ENCODE results near the gene STAP2. TPM values are rescaled to one million over a fixed set of nuclear protein-coding genes. Genes with fewer than 3 reads are reported as not detected.

STAP2 gene
- total and polyA plus RNA-seq, 9 of the 15 experiments (the other 6 are each of a cell fraction or from before 2014, with no cell fraction given), result 1.2 to 9.8 (median 4.5) TPM

DNA sequence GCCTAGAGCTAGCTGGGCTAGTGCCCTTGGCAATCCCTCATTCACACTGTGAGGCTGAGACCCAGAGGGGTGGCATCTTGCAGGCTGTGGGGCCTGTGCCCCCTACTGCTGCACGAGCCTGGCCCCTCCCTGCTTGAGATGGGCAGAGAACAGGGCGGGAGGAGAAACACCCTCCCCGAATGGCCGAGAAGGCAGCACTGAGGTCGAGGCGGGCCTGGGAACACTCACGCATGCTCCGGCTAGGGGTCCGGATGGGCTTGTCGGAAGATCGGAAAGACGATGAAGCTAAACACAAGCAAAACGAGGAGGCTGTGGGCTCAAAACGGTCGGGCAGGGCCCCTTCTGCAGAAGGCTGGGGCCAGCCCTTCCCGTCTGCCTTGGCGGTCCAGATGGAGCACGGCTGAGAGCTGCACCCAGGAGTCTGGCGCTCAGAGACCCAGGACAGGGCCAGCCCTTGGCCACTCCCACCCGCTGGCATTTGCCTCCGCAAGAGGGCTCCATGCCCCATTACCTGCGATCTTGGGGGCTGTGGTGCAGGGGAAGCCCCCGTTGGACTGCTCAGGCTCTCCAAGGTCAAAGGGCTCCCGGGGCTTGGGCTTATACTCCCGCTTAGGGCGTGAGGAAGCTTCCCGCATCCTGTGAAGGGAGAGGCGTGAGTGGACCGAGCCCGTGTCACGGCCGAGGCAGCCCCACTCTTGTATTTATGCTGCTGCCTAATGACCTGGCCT, 23.6 kb upstream of the STAP2 start:
- Histone ChIP-seq H3K9me1 (ENCODE audit: control insufficient read depth, insufficient read depth, low read length) (no peaks in the 10 kb centered on the region), H3K9me3 (replicated peaks; ENCODE audit: control insufficient read depth, insufficient read depth, low read depth, low read length) (no peaks in the 10 kb centered on the region), H3K27ac (ENCODE audit: extremely low read depth, low read depth, low read length) (no peak overlapping the region), H4K20me1 (replicated peaks; ENCODE audit: control insufficient read depth, insufficient read depth, low read length) (0 out of 2 replicates have a peak, but pooled peaks cover 4% of the 10 kb centered on the region), H3K4me1 (replicated peaks in 1 of 2; ENCODE audit: control insufficient read depth in 2 of 2, insufficient read depth in 2 of 2, low read length in 2 of 2) (peaks cover 0 to 83% of the 10 kb centered on the region in 2 experiments; a peak in 2 of 5 replicates), H2AFZ (ENCODE audit: low read depth, low read length) (no peak overlapping the region), H3K36me3 (ENCODE audit: control insufficient read depth, insufficient read depth, low read length) (peaks cover 93% of the 10 kb centered on the region; the same call in 2 of the 3 replicates), H3K4me3 (no peak overlapping the region), H3K27me3 (ENCODE audit: control insufficient read depth in 2 of 2, insufficient read depth in 2 of 2, low read length in 2 of 2) (no peaks in the 10 kb centered on the region), H3K9ac (ENCODE audit: insufficient read depth in 1 of 2, low read depth in 2 of 2, low read length in 2 of 2) (peak overlapping the region in 1 of 2 experiments; percentile 52; a peak in 1 of 4 replicates), H3K4me2 (ENCODE audit: insufficient read depth, low read length) (no peak overlapping the region), H3K79me2 (ENCODE audit: control insufficient read depth, insufficient read depth, low read length) (peaks cover 5% of the 10 kb centered on the region; the same call in 1 of the 3 replicates)
- ATAC-seq (no peak), FAIRE-seq (no peak), DNase-seq (ENCODE audit: extremely low read depth in 1 of 4, low spot score in 3 of 4) (no peak)
- intact Hi-C loops (cut with micrococcal nuclease), result no loop called here
- POLR2A ChIA-PET, result interaction anchor here (0.5 to 4.8 kb wide), 6 partner anchors 10 to 154 kb away, joined by 3 to 29 read pairs (median 4); partner anchors contain the start of gene MPND
- CTCF ChIA-PET (ENCODE audit: low intra/inter-chr PET ratio), result no interaction called here
- no TSS peak for BruUV-seq (replicated peaks)
- WGBS (ENCODE audit: insufficient coverage, low coverage, missing lambda C conversion rate), result 89% methylated on average over 16 of the region's 32 CpGs
- in situ Hi-C loops (cut with MboI), result no loop called here
- TF ChIP-seq PURB (CRISPR knock-in tag; IDR thresholded peaks at IDR 0.05; ENCODE audit: low read depth) (no peak), RBM22 (IDR thresholded peaks at IDR 0.05; ENCODE audit: low read depth, low read length, poor library complexity, severe bottlenecking) (peak; percentile 63), MYNN (IDR thresholded peaks at IDR 0.05) (0 out of 2 replicates have a peak, but pooled peaks have one; percentile 15), MYNN (CRISPR knock-in tag; IDR thresholded peaks at IDR 0.05) (no peak), DACH1 (IDR thresholded peaks at IDR 0.05; ENCODE audit: partially characterized antibody) (no peak), POLR2A (conservative IDR thresholded peaks at IDR 0.05) (0 out of 2 replicates have a peak, but pooled peaks have one; percentile 17), KAT8 (IDR thresholded peaks at IDR 0.05; ENCODE audit: low read depth) (no peak), NR2F6 (CRISPR knock-in tag; IDR thresholded peaks at IDR 0.05) (no peak), XRCC5 (IDR thresholded peaks at IDR 0.05; ENCODE audit: low read depth, low read length) (no peak), SUPT5H (IDR thresholded peaks at IDR 0.05) (peak; percentile 32; the same call in 1 of the 2 replicates), POLR3A (IDR thresholded peaks at IDR 0.05; ENCODE audit: borderline replicate concordance, extremely low read depth, insufficient read depth, insufficient read length) (no peak)
- TF ChIP-seq, protein P1, sequence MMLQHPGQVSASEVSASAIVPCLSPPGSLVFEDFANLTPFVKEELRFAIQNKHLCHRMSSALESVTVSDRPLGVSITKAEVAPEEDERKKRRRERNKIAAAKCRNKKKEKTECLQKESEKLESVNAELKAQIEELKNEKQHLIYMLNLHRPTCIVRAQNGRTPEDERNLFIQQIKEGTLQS (IDR thresholded peaks at IDR 0.05), result no peak
- TF ChIP-seq, protein P1 (CRISPR knock-in tag; conservative IDR thresholded peaks at IDR 0.05), result no peak
- TF ChIP-seq, protein P2, sequence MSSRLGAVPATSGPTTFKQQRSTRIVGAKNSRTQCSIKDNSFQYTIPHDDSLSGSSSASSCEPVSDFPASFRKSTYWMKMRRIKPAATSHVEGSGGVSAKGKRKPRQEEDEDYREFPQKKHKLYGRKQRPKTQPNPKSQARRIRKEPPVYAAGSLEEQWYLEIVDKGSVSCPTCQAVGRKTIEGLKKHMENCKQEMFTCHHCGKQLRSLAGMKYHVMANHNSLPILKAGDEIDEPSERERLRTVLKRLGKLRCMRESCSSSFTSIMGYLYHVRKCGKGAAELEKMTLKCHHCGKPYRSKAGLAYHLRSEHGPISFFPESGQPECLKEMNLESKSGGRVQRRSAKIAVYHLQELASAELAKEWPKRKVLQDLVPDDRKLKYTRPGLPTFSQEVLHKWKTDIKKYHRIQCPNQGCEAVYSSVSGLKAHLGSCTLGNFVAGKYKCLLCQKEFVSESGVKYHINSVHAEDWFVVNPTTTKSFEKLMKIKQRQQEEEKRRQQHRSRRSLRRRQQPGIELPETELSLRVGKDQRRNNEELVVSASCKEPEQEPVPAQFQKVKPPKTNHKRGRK (tag; IDR thresholded peaks at IDR 0.05), result no peak
- TF ChIP-seq, protein P3, sequence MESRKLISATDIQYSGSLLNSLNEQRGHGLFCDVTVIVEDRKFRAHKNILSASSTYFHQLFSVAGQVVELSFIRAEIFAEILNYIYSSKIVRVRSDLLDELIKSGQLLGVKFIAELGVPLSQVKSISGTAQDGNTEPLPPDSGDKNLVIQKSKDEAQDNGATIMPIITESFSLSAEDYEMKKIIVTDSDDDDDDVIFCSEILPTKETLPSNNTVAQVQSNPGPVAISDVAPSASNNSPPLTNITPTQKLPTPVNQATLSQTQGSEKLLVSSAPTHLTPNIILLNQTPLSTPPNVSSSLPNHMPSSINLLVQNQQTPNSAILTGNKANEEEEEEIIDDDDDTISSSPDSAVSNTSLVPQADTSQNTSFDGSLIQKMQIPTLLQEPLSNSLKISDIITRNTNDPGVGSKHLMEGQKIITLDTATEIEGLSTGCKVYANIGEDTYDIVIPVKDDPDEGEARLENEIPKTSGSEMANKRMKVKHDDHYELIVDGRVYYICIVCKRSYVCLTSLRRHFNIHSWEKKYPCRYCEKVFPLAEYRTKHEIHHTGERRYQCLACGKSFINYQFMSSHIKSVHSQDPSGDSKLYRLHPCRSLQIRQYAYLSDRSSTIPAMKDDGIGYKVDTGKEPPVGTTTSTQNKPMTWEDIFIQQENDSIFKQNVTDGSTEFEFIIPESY (CRISPR knock-in tag; IDR thresholded peaks at IDR 0.05), result peak; percentile 73
